ENCODE measurements around the gene TNFAIP1.
"Not testable (repeated sequence)": the region's sequence is repeated elsewhere in the genome, so short reads cannot be mapped to it uniquely, and the experiment has no call there.

The TNFAIP1 gene, protein sequence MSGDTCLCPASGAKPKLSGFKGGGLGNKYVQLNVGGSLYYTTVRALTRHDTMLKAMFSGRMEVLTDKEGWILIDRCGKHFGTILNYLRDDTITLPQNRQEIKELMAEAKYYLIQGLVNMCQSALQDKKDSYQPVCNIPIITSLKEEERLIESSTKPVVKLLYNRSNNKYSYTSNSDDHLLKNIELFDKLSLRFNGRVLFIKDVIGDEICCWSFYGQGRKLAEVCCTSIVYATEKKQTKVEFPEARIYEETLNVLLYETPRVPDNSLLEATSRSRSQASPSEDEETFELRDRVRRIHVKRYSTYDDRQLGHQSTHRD
- 14.1 to 21.5 (median 21.4) reads per million in 3 donors for total RNA-seq

GRCh38 chr17:28335201-28335958 is at the start of gene TNFAIP1, which contains the start of gene IFT20:
Gene TNFAIP1 (plus strand): TSS chr17:28335761. CDS start chr17:28339522, 3,761 bp downstream.
Gene IFT20 (minus strand): TSS chr17:28335472. CDS start chr17:28331985, 3,487 bp downstream.
- peak within 1 kb of the TSS; percentile 85 for H3K4me3 ChIP-seq (ENCODE audit: insufficient read depth, low read depth, low read length, poor library complexity, severe bottlenecking)
- H3K27ac ChIP-seq (ENCODE audit: insufficient read depth, low read length, poor library complexity, severe bottlenecking), result peak within 1 kb of the TSS; percentile 87
- H3K27me3 ChIP-seq (replicated peaks; ENCODE audit: control insufficient read depth, insufficient read depth, low read length, poor library complexity, severe bottlenecking), result no peaks in the 10 kb centered on the region
- H3K36me3 ChIP-seq (ENCODE audit: control insufficient read depth, insufficient read depth, low read length), result peaks cover 13% of the 10 kb centered on the region
- H3K9me3 ChIP-seq (ENCODE audit: control insufficient read depth, low read length), result no peaks in the 10 kb centered on the region
- DNase-seq, result peak; percentile 94 to 98 (median 98)
- H3K4me1 ChIP-seq (ENCODE audit: control insufficient read depth, insufficient read depth, low read length, poor library complexity, severe bottlenecking), result peaks cover 18% of the 10 kb centered on the region

GRCh38 chr17:28285965-28286364 is 49.6 kb upstream of the TNFAIP1 start:
- Histone ChIP-seq H3K9me3 (ENCODE audit: control insufficient read depth, low read length) (no peaks in the 10 kb centered on the region), H3K27me3 (replicated peaks; ENCODE audit: control insufficient read depth, insufficient read depth, low read length, poor library complexity, severe bottlenecking) (no peaks in the 10 kb centered on the region), H3K27ac (ENCODE audit: insufficient read depth, low read length, poor library complexity, severe bottlenecking) (no peak overlapping the region), H3K4me3 (ENCODE audit: insufficient read depth, low read depth, low read length, poor library complexity, severe bottlenecking) (no peak overlapping the region), H3K36me3 (ENCODE audit: control insufficient read depth, insufficient read depth, low read length) (no peaks in the 10 kb centered on the region), H3K4me1 (ENCODE audit: control insufficient read depth, insufficient read depth, low read length, poor library complexity, severe bottlenecking) (no peaks in the 10 kb centered on the region)
- no peak for DNase-seq

DNA sequence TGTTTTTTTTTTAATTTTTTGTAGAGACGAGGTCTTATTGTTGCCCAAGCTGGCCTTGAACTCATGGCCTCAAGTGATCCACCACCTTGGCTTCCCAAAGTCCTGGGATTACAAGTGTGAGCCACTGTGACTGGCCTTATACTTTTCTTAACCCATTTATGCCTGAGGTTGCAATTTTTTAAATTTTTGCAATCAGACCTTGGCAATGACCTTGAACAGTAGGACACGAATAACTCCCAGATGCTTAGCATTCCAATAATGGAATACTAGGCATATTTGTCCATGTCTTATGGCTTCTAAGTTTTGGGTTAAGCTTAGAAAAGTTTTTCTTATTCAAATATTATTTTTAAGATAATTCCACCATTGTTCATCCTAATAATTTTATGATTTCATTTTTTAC is 44.9 kb upstream of the TNFAIP1 start:
- no peak for DNase-seq
- Histone ChIP-seq H3K4me3 (ENCODE audit: insufficient read depth, low read depth, low read length, poor library complexity, severe bottlenecking) (no peak overlapping the region), H3K27ac (ENCODE audit: insufficient read depth, low read length, poor library complexity, severe bottlenecking) (no peak overlapping the region), H3K4me1 (ENCODE audit: control insufficient read depth, insufficient read depth, low read length, poor library complexity, severe bottlenecking) (no peaks in the 10 kb centered on the region), H3K9me3 (ENCODE audit: control insufficient read depth, low read length) (no peaks in the 10 kb centered on the region), H3K36me3 (ENCODE audit: control insufficient read depth, insufficient read depth, low read length) (no peaks in the 10 kb centered on the region), H3K27me3 (replicated peaks; ENCODE audit: control insufficient read depth, insufficient read depth, low read length, poor library complexity, severe bottlenecking) (no peaks in the 10 kb centered on the region)

DNA sequence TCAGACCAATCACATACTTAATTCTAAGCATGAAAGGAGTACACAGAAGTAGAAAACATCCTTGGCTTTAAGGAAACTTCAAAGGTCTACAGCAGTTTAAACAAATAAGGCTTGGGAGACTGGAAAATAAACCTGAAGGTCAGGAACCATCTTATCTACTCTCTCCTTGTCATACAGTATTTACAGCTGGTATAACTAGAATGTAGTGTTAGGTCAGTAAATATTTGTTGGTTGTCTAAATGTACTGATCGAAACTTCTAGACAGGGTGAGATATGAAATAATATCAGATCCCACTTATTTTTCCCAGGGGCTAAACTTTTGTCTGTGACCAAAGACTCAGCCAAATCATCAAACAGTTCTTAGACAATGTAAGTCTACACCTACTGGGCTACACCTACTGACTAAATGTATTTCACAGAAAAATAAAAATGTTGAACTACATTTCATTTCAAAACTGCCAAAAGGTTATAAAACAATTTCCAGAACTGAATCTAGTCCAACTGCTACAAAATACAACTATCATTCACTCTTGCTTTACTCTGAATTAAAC is 43.7 kb upstream of the TNFAIP1 start:
- no peaks in the 10 kb centered on the region for H3K27me3 ChIP-seq (replicated peaks; ENCODE audit: control insufficient read depth, insufficient read depth, low read length, poor library complexity, severe bottlenecking)
- H3K4me3 ChIP-seq (ENCODE audit: insufficient read depth, low read depth, low read length, poor library complexity, severe bottlenecking), result no peak overlapping the region
- no peak overlapping the region for H3K27ac ChIP-seq (ENCODE audit: insufficient read depth, low read length, poor library complexity, severe bottlenecking)
- no peaks in the 10 kb centered on the region for H3K4me1 ChIP-seq (ENCODE audit: control insufficient read depth, insufficient read depth, low read length, poor library complexity, severe bottlenecking)
- DNase-seq, result no peak
- H3K9me3 ChIP-seq (ENCODE audit: control insufficient read depth, low read length), result no peaks in the 10 kb centered on the region
- H3K36me3 ChIP-seq (ENCODE audit: control insufficient read depth, insufficient read depth, low read length), result no peaks in the 10 kb centered on the region

GRCh38 chr17:28292878-28293277 is 42.7 kb upstream of the TNFAIP1 start:
- H3K27me3 ChIP-seq (replicated peaks; ENCODE audit: control insufficient read depth, insufficient read depth, low read length, poor library complexity, severe bottlenecking); DNase-seq: not testable (repeated sequence)

GRCh38 chr17:28293994-28294393 is 41.6 kb upstream of the TNFAIP1 start:
- H3K4me1 ChIP-seq (ENCODE audit: control insufficient read depth, insufficient read depth, low read length, poor library complexity, severe bottlenecking), result no peaks in the 10 kb centered on the region
- H3K36me3 ChIP-seq (ENCODE audit: control insufficient read depth, insufficient read depth, low read length), result no peaks in the 10 kb centered on the region
- no peak overlapping the region for H3K4me3 ChIP-seq (ENCODE audit: insufficient read depth, low read depth, low read length, poor library complexity, severe bottlenecking)
- no peak for DNase-seq
- no peak overlapping the region for H3K27ac ChIP-seq (ENCODE audit: insufficient read depth, low read length, poor library complexity, severe bottlenecking)
- no peaks in the 10 kb centered on the region for H3K27me3 ChIP-seq (replicated peaks; ENCODE audit: control insufficient read depth, insufficient read depth, low read length, poor library complexity, severe bottlenecking)
- no peaks in the 10 kb centered on the region for H3K9me3 ChIP-seq (ENCODE audit: control insufficient read depth, low read length)

More at GRCh38 chr17:28292878-28293277, 42.7 kb upstream of the TNFAIP1 start:
- H3K27ac ChIP-seq (ENCODE audit: insufficient read depth, low read length, poor library complexity, severe bottlenecking); H3K4me1 ChIP-seq (ENCODE audit: control insufficient read depth, insufficient read depth, low read length, poor library complexity, severe bottlenecking); H3K9me3 ChIP-seq (ENCODE audit: control insufficient read depth, low read length); H3K4me3 ChIP-seq (ENCODE audit: insufficient read depth, low read depth, low read length, poor library complexity, severe bottlenecking); H3K36me3 ChIP-seq (ENCODE audit: control insufficient read depth, insufficient read depth, low read length): not testable (repeated sequence)

- no peak for DNase-seq
- no peaks in the 10 kb centered on the region for H3K36me3 ChIP-seq (ENCODE audit: control insufficient read depth, insufficient read depth, low read length)
- no peak overlapping the region for H3K4me3 ChIP-seq (ENCODE audit: insufficient read depth, low read depth, low read length, poor library complexity, severe bottlenecking)
- H3K27ac ChIP-seq (ENCODE audit: insufficient read depth, low read length, poor library complexity, severe bottlenecking), result no peak overlapping the region
- H3K9me3 ChIP-seq (ENCODE audit: control insufficient read depth, low read length), result no peaks in the 10 kb centered on the region
- no peaks in the 10 kb centered on the region for H3K4me1 ChIP-seq (ENCODE audit: control insufficient read depth, insufficient read depth, low read length, poor library complexity, severe bottlenecking)
- H3K27me3 ChIP-seq (replicated peaks; ENCODE audit: control insufficient read depth, insufficient read depth, low read length, poor library complexity, severe bottlenecking), result no peaks in the 10 kb centered on the region
Measured at GRCh38 chr17:28295677-28296578, 39.6 kb upstream of the TNFAIP1 start.

DNA sequence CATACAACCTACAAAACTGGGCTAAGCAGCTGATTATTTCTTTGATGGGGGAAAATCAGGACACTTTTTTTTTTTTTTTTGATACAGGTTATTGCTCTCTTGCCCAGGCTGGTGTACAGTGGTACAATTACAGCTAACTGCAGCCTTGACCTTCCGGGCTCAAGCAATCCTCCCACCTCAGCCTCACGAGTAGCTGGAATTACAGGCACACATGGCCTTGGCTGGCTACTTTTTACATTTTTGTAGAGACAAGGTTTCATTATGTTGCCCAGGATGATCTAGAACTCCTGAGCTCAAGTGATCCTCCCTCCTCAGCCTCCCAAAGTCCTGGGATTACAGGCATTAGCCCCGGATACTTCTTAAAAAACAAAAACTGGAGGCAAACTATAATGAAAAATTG is 37.1 kb upstream of the TNFAIP1 start:
- Histone ChIP-seq H3K4me1 (ENCODE audit: control insufficient read depth, insufficient read depth, low read length, poor library complexity, severe bottlenecking) (no peaks in the 10 kb centered on the region), H3K9me3 (ENCODE audit: control insufficient read depth, low read length) (no peaks in the 10 kb centered on the region), H3K27me3 (replicated peaks; ENCODE audit: control insufficient read depth, insufficient read depth, low read length, poor library complexity, severe bottlenecking) (no peaks in the 10 kb centered on the region), H3K4me3 (ENCODE audit: insufficient read depth, low read depth, low read length, poor library complexity, severe bottlenecking) (no peak overlapping the region), H3K27ac (ENCODE audit: insufficient read depth, low read length, poor library complexity, severe bottlenecking) (no peak overlapping the region), H3K36me3 (ENCODE audit: control insufficient read depth, insufficient read depth, low read length) (no peaks in the 10 kb centered on the region)
- DNase-seq, result no peak

GRCh38 chr17:28306954-28307401 is 28.6 kb upstream of the TNFAIP1 start:
- DNase-seq, result no peak
- Histone ChIP-seq H3K27me3 (replicated peaks; ENCODE audit: control insufficient read depth, insufficient read depth, low read length, poor library complexity, severe bottlenecking) (no peaks in the 10 kb centered on the region), H3K27ac (ENCODE audit: insufficient read depth, low read length, poor library complexity, severe bottlenecking) (no peak overlapping the region)

More at GRCh38 chr17:28306954-28307401, 28.6 kb upstream of the TNFAIP1 start:
- H3K36me3 ChIP-seq (ENCODE audit: control insufficient read depth, insufficient read depth, low read length), result no peaks in the 10 kb centered on the region
- H3K4me1 ChIP-seq (ENCODE audit: control insufficient read depth, insufficient read depth, low read length, poor library complexity, severe bottlenecking), result no peaks in the 10 kb centered on the region
- H3K4me3 ChIP-seq (ENCODE audit: insufficient read depth, low read depth, low read length, poor library complexity, severe bottlenecking), result no peak overlapping the region
- no peaks in the 10 kb centered on the region for H3K9me3 ChIP-seq (ENCODE audit: control insufficient read depth, low read length)
